K562 (cell line): ENCODE data around the gene DNASE2. TPM values are rescaled to one million over a fixed set of nuclear protein-coding genes. Genes with fewer than 3 reads are reported as not detected.
A peak's percentile ranks its signal among the peaks of the same experiment; 100 is the strongest.

Experiments used
- ATAC-seq: fragments of 200-7000 bp; cut with Tn5 transposase; 3 replicates; pipeline ENCODE4 v1.9.1; 2020; ENCODE audit warnings: moderate library complexity
- BruUV-seq: library from RNA; stranded (reverse); fragments of 400-500 nt; replicated peaks from 2 replicates; lab custom pipeline; 2021; lab: Mats Ljungman, UMichigan
- CTCF ChIA-PET: fragments of 300-600 bp; formaldehyde crosslinking; extraction: SDS; loops from one replicate; lab custom pipeline; 2021; ENCODE audit warnings: low intra/inter-chr PET ratio; lab: Yijun Ruan, JAX
- POLR2A ChIA-PET: fragments of 300-600, 350-650 bp; sonication (Branson Sonifier 250); formaldehyde crosslinking; extraction: SDS; loops from one replicate; lab custom pipeline; 2021; ENCODE audit warnings: antibody characterized with exemption, inconsistent platforms; lab: Yijun Ruan, JAX
- DNase-seq, 4 experiments: peaks; one replicate each; pipeline versions ENCODE4 v3.0.0 to v3.0.0-alpha.2; 2011 to 2018; ENCODE audit warnings: low spot score in 3 of 4, mixed read lengths in 3 of 4; ENCODE audit errors: extremely low read depth in 1 of 4
- FAIRE-seq: peaks from 2 replicates; lab custom pipeline; 2011; peaks lifted over from hg19 to GRCh38; lab: Jason Lieb, UNC
- H2AFZ ChIP-seq: 2 replicates; pipeline ENCODE4 v1.6.0; 2011; ENCODE audit warnings: low read depth, low read length, control low read depth, inconsistent platforms
- H3K27ac ChIP-seq: fragments of 200-600 bp; 3 replicates; pipeline ENCODE4 v1.8.0; 2011; ENCODE audit warnings: low read depth, mild to moderate bottlenecking, control low read depth, inconsistent platforms, low read length, moderate library complexity, mixed read lengths; ENCODE audit errors: extremely low read depth
- H3K27me3 ChIP-seq, 2 experiments: fragments of 300-600 bp in 1 of 2; 2 replicates in 1 of 2; 3 replicates in 1 of 2; pipeline versions ENCODE4 v1.6.0 to v1.8.0; 2011; ENCODE audit warnings: inconsistent platforms in 2 of 2, low read length in 2 of 2, mild to moderate bottlenecking in 1 of 2, mixed read lengths in 1 of 2, moderate library complexity in 1 of 2; ENCODE audit not compliant: control insufficient read depth in 2 of 2, insufficient read depth in 2 of 2
- H3K36me3 ChIP-seq: fragments of 300-600 bp; 3 replicates; pipeline ENCODE4 v1.8.0; 2011; ENCODE audit warnings: mild to moderate bottlenecking, low read length, inconsistent platforms; ENCODE audit not compliant: control insufficient read depth, insufficient read depth
- H3K4me1 ChIP-seq, 2 experiments: fragments of 200-600 bp in 1 of 2; replicated peaks in 1 of 2; 2 replicates in 1 of 2; 3 replicates in 1 of 2; pipeline versions ENCODE4 v1.5.1 to v1.8.0; 2011; ENCODE audit warnings: inconsistent platforms in 2 of 2, low read length in 2 of 2, mild to moderate bottlenecking in 1 of 2, mixed read lengths in 1 of 2, moderate library complexity in 1 of 2; ENCODE audit not compliant: control insufficient read depth in 2 of 2, insufficient read depth in 2 of 2
- H3K4me2 ChIP-seq: 2 replicates; pipeline ENCODE4 v1.6.1; 2011; ENCODE audit warnings: low read length, control low read depth, inconsistent platforms, mixed read lengths; ENCODE audit not compliant: insufficient read depth
- H3K4me3 ChIP-seq: fragments of 200-600 bp; sonication (generic), shearing (Covaris generic); 2 replicates; pipeline ENCODE4 v1.5.1; 2016; ENCODE audit warnings: control low read depth, inconsistent platforms
- H3K79me2 ChIP-seq: fragments of 200-600 bp; 3 replicates; pipeline ENCODE4 v1.8.0; 2011; ENCODE audit warnings: low read length, inconsistent platforms; ENCODE audit not compliant: control insufficient read depth, insufficient read depth
- H3K9ac ChIP-seq, 2 experiments: 2 replicates each; pipeline versions ENCODE4 v1.6.0 to v1.6.1; 2011; ENCODE audit warnings: low read depth in 2 of 2, low read length in 2 of 2, control low read depth in 1 of 2, inconsistent platforms in 1 of 2, mild to moderate bottlenecking in 1 of 2, mixed read lengths in 1 of 2; ENCODE audit not compliant: insufficient read depth in 1 of 2
- H3K9me1 ChIP-seq: one replicate; pipeline ENCODE4 v1.6.0; 2011; ENCODE audit warnings: inconsistent platforms, mild to moderate bottlenecking, low read length, moderate library complexity; ENCODE audit not compliant: control insufficient read depth, insufficient read depth
- H3K9me3 ChIP-seq: replicated peaks from 2 replicates; pipeline ENCODE4 v1.5.1; 2011; ENCODE audit warnings: low read depth, low read length, inconsistent platforms; ENCODE audit not compliant: control insufficient read depth, insufficient read depth
- H4K20me1 ChIP-seq: replicated peaks from 2 replicates; pipeline ENCODE4 v1.6.1; 2011; ENCODE audit warnings: low read length, inconsistent platforms, mixed read lengths; ENCODE audit not compliant: control insufficient read depth, insufficient read depth
- E2F3 ChIP-seq: fragments of 250-450 bp; sonication (Bioruptor Pico); IDR thresholded peaks from 2 replicates; pipeline ENCODE4 v1.4.0; 2020; ENCODE audit warnings: mild to moderate bottlenecking
- FOSL1 ChIP-seq: fragments of 200-800 bp; sonication (Bioruptor generic); conservative IDR thresholded peaks from 2 replicates; pipeline ENCODE4 v1.6.1; 2016; ENCODE audit warnings: missing genetic modification characterization, missing compliant biosample characterization
- MECOM ChIP-seq: fragments of 250-450 bp; sonication (Bioruptor Pico); IDR thresholded peaks from 2 replicates; pipeline ENCODE4 v1.8.0; 2022; ENCODE audit warnings: inconsistent platforms
- NELFE ChIP-seq: IDR thresholded peaks from 2 replicates; pipeline ENCODE4 v1.6.1; 2011; ENCODE audit warnings: mild to moderate bottlenecking; ENCODE audit not compliant: insufficient read depth, insufficient read length
- POLR2A ChIP-seq: fragments of 450-650 bp; conservative IDR thresholded peaks from 2 replicates; pipeline ENCODE4 v1.6.1; 2016
- POLR2G ChIP-seq: fragments of 200-400 bp; formaldehyde crosslinking; IDR thresholded peaks from 2 replicates; pipeline ENCODE4 v1.6.1; 2017; ENCODE audit warnings: low read depth, mild to moderate bottlenecking, antibody characterized with exemption, low read length, moderate library complexity
- SAP30 ChIP-seq: fragments of 200-600 bp; sonication (generic); IDR thresholded peaks from 2 replicates; pipeline ENCODE4 v1.6.1; 2012; ENCODE audit warnings: borderline replicate concordance, low read depth, mild to moderate bottlenecking, moderate library complexity, low read length, control low read depth, inconsistent platforms; ENCODE audit not compliant: insufficient read depth, poor library complexity, severe bottlenecking
- SIRT6 ChIP-seq: IDR thresholded peaks from one replicate; pipeline ENCODE4 v1.6.1; 2012; ENCODE audit warnings: low read depth, mild to moderate bottlenecking, control low read depth, inconsistent platforms, low read length, moderate library complexity
- ZC3H4 ChIP-seq: sonication (generic); formaldehyde crosslinking; IDR thresholded peaks from 2 replicates; pipeline ENCODE4 v1.9.0; 2021; ENCODE audit warnings: missing genetic modification reagents, borderline replicate concordance
- ZNF431 ChIP-seq: sonication (generic); formaldehyde crosslinking; IDR thresholded peaks from 2 replicates; pipeline ENCODE4 v1.8.0; 2022; ENCODE audit warnings: mild to moderate bottlenecking, missing genetic modification reagents
- ZNF639 ChIP-seq, 2 experiments: fragments of 200-800 bp in 1 of 2; sonication (Bioruptor generic) in 1 of 2; sonication (generic) in 1 of 2; formaldehyde crosslinking in 1 of 2; IDR thresholded peaks in 1 of 2; conservative IDR thresholded peaks in 1 of 2; 2 replicates each; pipeline versions ENCODE4 v1.5.0 to v1.6.1; 2016 to 2020; ENCODE audit warnings: missing compliant biosample characterization in 1 of 2, missing genetic modification characterization in 1 of 2, missing genetic modification reagents in 1 of 2
- WGBS: fragments of 100-300 bp; shearing (Covaris generic); methylation state at CpG from one replicate; pipeline ENCODE4 v1.1.6; 2016; ENCODE audit warnings: low coverage, mixed read lengths; ENCODE audit not compliant: insufficient coverage; ENCODE audit errors: missing lambda C conversion rate; 5-methylcytosine and 5-hydroxymethylcytosine counted together
- in situ Hi-C: fragments of 300-500 bp; cut with MboI; formaldehyde crosslinking; loops from 4 replicates; pipeline ENCODE4 v1.15.0; 2018; ENCODE audit warnings: inconsistent platforms, mixed read lengths
- intact Hi-C: fragments of 100-400 bp; cut with micrococcal nuclease; formaldehyde crosslinking; loops from 2 replicates; pipeline ENCODE4 v1.14.2; 2022
- polyA plus RNA-seq, 8 experiments: library from polyadenylated mRNA; depleted of rRNA in 4 of 8; stranded (reverse) in 5 of 8; unstranded in 3 of 8; fragments of >200 nt; fragmentation: Nextera tagmentation in 2 of 8; fragmentation: Illumina TruSeq in 1 of 8; extraction: Ambion mirVana in 2 of 8; extraction: Trizol in 1 of 8; gene quantifications; 2 replicates each; pipeline versions ENCODE4 v1.2.1 to v1.2.3, GENCODE V29; 2011 to 2014; ENCODE audit warnings: inconsistent platforms in 1 of 8, missing spikeins in 1 of 8
- total RNA-seq, 7 experiments: library from RNA; depleted of rRNA in 6 of 7; stranded (reverse); fragments of >200 nt in 6 of 7; fragmentation: Illumina TruSeq in 2 of 7; extraction: Trizol in 2 of 7; gene quantifications; 2 replicates each; pipeline versions ENCODE4 v1.2.1 to v1.2.3, GENCODE V29; 2011 to 2021; ENCODE audit warnings: low replicate concordance in 1 of 7
- TF ChIP-seq, protein P1 (sequence below): sonication (generic); formaldehyde crosslinking; IDR thresholded peaks from 2 replicates; pipeline ENCODE4 v1.8.1; 2023; ENCODE audit warnings: missing genetic modification reagents, mild to moderate bottlenecking, borderline replicate concordance
- TF ChIP-seq, protein P2 (sequence below): fragments of 250-450 bp; sonication (Bioruptor Pico); IDR thresholded peaks from 2 replicates; pipeline ENCODE4 v1.8.0; 2022; ENCODE audit warnings: moderate library complexity, mild to moderate bottlenecking, inconsistent platforms

DNASE2 gene
- total and polyA plus RNA-seq, 9 of the 15 experiments (the other 6 are each of a cell fraction or from before 2014, with no cell fraction given), result 4.4 to 27.0 (median 20.2) TPM

DNA sequence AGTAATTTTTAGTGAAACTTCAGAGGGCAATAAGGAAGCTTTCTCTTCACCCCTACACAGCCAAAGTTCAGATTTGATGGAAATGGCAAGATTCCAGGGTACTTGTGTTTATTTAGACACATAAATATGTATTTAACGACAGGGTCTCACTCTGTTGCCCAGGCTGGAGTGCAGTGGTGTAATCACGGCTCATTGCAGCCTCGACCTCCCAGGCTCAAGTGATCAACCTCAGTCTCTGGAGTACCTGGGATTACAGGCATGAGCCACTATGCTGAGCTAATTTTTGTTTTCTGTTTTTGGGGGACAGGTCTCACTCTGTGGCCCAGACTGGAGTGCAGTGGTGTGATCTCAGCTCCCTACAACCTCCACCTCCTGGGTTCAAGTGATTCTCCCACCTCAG, 39.8 kb upstream of the DNASE2 start (continued):
- no peak for TF ChIP-seq MECOM (CRISPR knock-in tag)
- peak; percentile 57 for TF ChIP-seq POLR2A
- TF ChIP-seq, protein P1, sequence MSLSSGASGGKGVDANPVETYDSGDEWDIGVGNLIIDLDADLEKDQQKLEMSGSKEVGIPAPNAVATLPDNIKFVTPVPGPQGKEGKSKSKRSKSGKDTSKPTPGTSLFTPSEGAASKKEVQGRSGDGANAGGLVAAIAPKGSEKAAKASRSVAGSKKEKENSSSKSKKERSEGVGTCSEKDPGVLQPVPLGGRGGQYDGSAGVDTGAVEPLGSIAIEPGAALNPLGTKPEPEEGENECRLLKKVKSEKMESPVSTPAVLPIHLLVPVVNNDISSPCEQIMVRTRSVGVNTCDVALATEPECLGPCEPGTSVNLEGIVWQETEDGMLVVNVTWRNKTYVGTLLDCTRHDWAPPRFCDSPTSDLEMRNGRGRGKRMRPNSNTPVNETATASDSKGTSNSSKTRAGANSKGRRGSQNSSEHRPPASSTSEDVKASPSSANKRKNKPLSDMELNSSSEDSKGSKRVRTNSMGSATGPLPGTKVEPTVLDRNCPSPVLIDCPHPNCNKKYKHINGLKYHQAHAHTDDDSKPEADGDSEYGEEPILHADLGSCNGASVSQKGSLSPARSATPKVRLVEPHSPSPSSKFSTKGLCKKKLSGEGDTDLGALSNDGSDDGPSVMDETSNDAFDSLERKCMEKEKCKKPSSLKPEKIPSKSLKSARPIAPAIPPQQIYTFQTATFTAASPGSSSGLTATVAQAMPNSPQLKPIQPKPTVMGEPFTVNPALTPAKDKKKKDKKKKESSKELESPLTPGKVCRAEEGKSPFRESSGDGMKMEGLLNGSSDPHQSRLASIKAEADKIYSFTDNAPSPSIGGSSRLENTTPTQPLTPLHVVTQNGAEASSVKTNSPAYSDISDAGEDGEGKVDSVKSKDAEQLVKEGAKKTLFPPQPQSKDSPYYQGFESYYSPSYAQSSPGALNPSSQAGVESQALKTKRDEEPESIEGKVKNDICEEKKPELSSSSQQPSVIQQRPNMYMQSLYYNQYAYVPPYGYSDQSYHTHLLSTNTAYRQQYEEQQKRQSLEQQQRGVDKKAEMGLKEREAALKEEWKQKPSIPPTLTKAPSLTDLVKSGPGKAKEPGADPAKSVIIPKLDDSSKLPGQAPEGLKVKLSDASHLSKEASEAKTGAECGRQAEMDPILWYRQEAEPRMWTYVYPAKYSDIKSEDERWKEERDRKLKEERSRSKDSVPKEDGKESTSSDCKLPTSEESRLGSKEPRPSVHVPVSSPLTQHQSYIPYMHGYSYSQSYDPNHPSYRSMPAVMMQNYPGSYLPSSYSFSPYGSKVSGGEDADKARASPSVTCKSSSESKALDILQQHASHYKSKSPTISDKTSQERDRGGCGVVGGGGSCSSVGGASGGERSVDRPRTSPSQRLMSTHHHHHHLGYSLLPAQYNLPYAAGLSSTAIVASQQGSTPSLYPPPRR (CRISPR knock-in tag), result no peak
- TF ChIP-seq, protein P2, sequence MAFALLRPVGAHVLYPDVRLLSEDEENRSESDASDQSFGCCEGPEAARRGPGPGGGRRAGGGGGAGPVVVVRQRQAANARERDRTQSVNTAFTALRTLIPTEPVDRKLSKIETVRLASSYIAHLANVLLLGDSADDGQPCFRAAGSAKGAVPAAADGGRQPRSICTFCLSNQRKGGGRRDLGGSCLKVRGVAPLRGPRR (CRISPR knock-in tag), result no peak

GRCh38 chr19:12918253-12918652, 37.0 kb upstream of the DNASE2 start:
- intact Hi-C loops (no loop called here), in situ Hi-C loops (no loop called here)
- Histone ChIP-seq H3K9me3 (no peaks in the 10 kb centered on the region), H3K4me3 (no peak overlapping the region), H4K20me1 (no peaks in the 10 kb centered on the region), H2AFZ (no peak overlapping the region), H3K4me2 (no peak overlapping the region; the same call in 1 of the 2 replicates), H3K9me1 (no peaks in the 10 kb centered on the region), H3K27me3 (no peaks in the 10 kb centered on the region), H3K79me2 (no peaks in the 10 kb centered on the region), H3K9ac (peak overlapping the region in 1 of 2 experiments; percentile 66; a peak in 2 of 4 replicates), H3K36me3 (peaks cover 12% of the 10 kb centered on the region; the same call in 1 of the 3 replicates), H3K4me1 (peaks cover 13 to 26% of the 10 kb centered on the region in 2 experiments), H3K27ac (no peak overlapping the region; the same call in 2 of the 3 replicates)
- peak in 1 of 4 experiments; percentile 18 for DNase-seq
- 94% methylated on average over 7 of the region's 14 CpGs for WGBS
- POLR2A ChIA-PET, result interaction anchor here (0.7 to 1.2 kb wide), 2 partner anchors 19 to 234 kb away, joined by 3 to 4 read pairs; no protein-coding TSS in a partner anchor
- BruUV-seq, result no TSS peak
- CTCF ChIA-PET, result no interaction called here
- FAIRE-seq, result no peak
- ATAC-seq, result no peak
- TF ChIP-seq NELFE (no peak), SIRT6 (no peak), ZC3H4 (CRISPR knock-in tag) (0 out of 2 replicates have a peak, but pooled peaks have one; percentile 31), ZNF431 (CRISPR knock-in tag) (0 out of 2 replicates have a peak, but pooled peaks have one; percentile 3), ZNF639 (CRISPR knock-in tag; conservative IDR thresholded peaks at IDR 0.05 in 1 of 2, IDR thresholded peaks at IDR 0.05 in 1 of 2) (no peak), SAP30 (no peak), FOSL1 (tag) (0 out of 2 replicates have a peak, but pooled peaks have one; percentile 1), POLR2G (peak; percentile 60; the same call in 1 of the 2 replicates), E2F3 (CRISPR knock-in tag) (no peak)
